Loucy (cell line): ENCODE results near the gene THAP4.
"Not testable (repeated sequence)": the region's sequence is repeated elsewhere in the genome, so short reads cannot be mapped to it uniquely, and the experiment has no call there.

Experiments used
- EZH2phosphoT487 ChIP-seq: fragments of 200-600 bp; IDR thresholded peaks from 2 replicates; pipeline ENCODE4 v1.6.1; 2018; ENCODE audit warnings: antibody characterized with exemption, mild to moderate bottlenecking, moderate library complexity, borderline replicate concordance
- TF ChIP-seq, protein P1 (sequence below): fragments of 200-600 bp; sonication (generic); conservative IDR thresholded peaks from 2 replicates; pipeline ENCODE4 v1.5.1; 2014; ENCODE audit warnings: mild to moderate bottlenecking, antibody characterized with exemption, low read length

DNA sequence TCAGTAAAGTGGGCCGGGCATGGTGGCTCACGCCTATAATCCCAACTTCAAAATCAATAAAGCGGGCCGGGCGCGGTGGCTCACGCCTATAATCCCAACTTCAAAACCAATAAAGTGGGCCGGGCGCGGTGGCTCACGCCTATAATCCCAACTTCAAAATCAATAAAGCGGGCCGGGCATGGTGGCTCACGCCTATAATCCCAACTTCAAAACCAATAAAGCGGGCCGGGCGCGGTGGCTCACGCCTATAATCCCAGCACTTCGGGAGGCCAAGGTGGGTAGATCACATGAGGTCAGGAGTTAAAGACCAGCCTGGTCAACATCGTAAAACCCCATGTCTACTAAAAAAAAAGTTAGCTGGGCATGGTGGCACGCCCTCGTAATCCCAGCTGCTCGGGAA, 25.8 kb upstream of the THAP4 start:
- TF ChIP-seq, protein P1, sequence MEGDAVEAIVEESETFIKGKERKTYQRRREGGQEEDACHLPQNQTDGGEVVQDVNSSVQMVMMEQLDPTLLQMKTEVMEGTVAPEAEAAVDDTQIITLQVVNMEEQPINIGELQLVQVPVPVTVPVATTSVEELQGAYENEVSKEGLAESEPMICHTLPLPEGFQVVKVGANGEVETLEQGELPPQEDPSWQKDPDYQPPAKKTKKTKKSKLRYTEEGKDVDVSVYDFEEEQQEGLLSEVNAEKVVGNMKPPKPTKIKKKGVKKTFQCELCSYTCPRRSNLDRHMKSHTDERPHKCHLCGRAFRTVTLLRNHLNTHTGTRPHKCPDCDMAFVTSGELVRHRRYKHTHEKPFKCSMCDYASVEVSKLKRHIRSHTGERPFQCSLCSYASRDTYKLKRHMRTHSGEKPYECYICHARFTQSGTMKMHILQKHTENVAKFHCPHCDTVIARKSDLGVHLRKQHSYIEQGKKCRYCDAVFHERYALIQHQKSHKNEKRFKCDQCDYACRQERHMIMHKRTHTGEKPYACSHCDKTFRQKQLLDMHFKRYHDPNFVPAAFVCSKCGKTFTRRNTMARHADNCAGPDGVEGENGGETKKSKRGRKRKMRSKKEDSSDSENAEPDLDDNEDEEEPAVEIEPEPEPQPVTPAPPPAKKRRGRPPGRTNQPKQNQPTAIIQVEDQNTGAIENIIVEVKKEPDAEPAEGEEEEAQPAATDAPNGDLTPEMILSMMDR, result not testable (repeated sequence)
- not testable (repeated sequence) for TF ChIP-seq EZH2phosphoT487
